Activated CD4-positive, alpha-beta T cell treated with anti-CD3 and anti-CD28 coated beads, Interleukin-2, amount 10 ng/mL, durations not matched to agents 7 days and 5 days (primary cell): Measurements from ENCODE around the gene ZNF574. TPM values are rescaled to one million over a fixed set of nuclear protein-coding genes. Genes with fewer than 3 reads are reported as not detected.

Source experiments
- CTCF ChIA-PET: fragments of 350-600 bp; sonication (Branson Sonifier 250); formaldehyde crosslinking; loops from one replicate; lab custom pipeline; 2021; ENCODE audit warnings: antibody characterized with exemption; lab: Charles Lee
- POLR2A ChIA-PET: fragments of 350-600 bp; sonication (Branson Sonifier 250); formaldehyde crosslinking; loops from one replicate; lab custom pipeline; 2021; ENCODE audit warnings: antibody characterized with exemption; lab: Charles Lee
- DNase-seq: peaks from one replicate; pipeline ENCODE4 v3.0.0-alpha.2; 2020
- H3K27ac Mint-ChIP-seq: one replicate; pipeline ENCODE4 v1.8.0; 2021; ENCODE audit warnings: mild to moderate bottlenecking, moderate library complexity, mixed read lengths
- H3K27me3 Mint-ChIP-seq: one replicate; pipeline ENCODE4 v1.8.0; 2021; ENCODE audit warnings: mixed read lengths
- H3K36me3 Mint-ChIP-seq: one replicate; pipeline ENCODE4 v1.8.0; 2021; ENCODE audit warnings: low read depth, mixed read lengths
- H3K4me1 Mint-ChIP-seq: one replicate; pipeline ENCODE4 v1.8.0; 2021; ENCODE audit warnings: mixed read lengths
- H3K4me3 Mint-ChIP-seq: one replicate; pipeline ENCODE4 v1.8.0; 2021; ENCODE audit warnings: mild to moderate bottlenecking, moderate library complexity, mixed read lengths
- H3K9me3 Mint-ChIP-seq: one replicate; pipeline ENCODE4 v1.8.0; 2021; ENCODE audit warnings: mixed read lengths
- total RNA-seq, 2 experiments: library from RNA; stranded (reverse); gene quantifications; one replicate each; pipeline ENCODE4 v1.2.3, GENCODE V29; 2021

Gene ZNF574
- total RNA-seq, 2 experiments from 2014 or later = 14.1 to 15.8 TPM

DNA sequence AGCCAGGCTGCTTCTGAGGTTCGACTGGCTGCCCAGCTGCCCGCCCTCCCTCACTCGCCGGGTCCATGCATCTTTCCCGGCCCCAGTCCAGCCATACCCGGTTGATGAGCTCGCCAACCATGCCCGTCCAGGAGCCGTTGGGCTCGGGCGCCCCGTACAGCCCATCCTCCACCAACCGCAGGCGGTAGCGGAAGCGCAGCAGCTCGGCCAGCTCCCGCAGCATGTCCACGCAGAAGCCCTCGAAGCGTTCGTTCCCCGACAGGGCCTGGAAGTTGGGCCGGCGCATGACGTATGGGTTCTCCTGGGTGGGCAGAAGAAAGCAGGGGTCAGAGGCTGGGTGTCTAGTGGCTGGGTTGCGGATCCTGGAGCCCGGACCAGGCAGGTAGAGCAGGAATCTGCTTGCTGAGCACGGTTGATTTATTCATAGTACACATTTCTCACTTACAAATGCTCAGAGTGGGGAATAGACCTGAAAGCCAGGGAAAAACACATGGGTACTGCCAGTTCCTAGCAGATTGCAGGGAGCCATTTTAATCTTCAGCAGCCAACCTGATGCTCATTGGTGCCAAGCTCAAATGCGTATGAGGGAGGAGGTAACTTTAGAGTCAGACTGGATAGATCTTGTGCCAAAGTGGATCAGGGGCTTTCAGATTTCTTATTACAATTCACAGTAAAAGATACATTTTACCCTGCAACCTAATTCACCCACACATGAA is 33.4 kb upstream of the ZNF574 start:
- H3K9me3 Mint-ChIP-seq = no peaks in the 10 kb centered on the region
- no peak overlapping the region for H3K4me3 Mint-ChIP-seq
- ChIA-PET POLR2A (no interaction called here), CTCF (interaction anchor here (0.5 to 1.1 kb wide), 5 partner anchors 8 to 194 kb away, joined by 3 to 6 read pairs (median 4); no protein-coding TSS in a partner anchor)
- H3K4me1 Mint-ChIP-seq = no peaks in the 10 kb centered on the region
- DNase-seq = no peak
- no peak overlapping the region for H3K27ac Mint-ChIP-seq
- H3K36me3 Mint-ChIP-seq = no peaks in the 10 kb centered on the region
- no peaks in the 10 kb centered on the region for H3K27me3 Mint-ChIP-seq

DNA sequence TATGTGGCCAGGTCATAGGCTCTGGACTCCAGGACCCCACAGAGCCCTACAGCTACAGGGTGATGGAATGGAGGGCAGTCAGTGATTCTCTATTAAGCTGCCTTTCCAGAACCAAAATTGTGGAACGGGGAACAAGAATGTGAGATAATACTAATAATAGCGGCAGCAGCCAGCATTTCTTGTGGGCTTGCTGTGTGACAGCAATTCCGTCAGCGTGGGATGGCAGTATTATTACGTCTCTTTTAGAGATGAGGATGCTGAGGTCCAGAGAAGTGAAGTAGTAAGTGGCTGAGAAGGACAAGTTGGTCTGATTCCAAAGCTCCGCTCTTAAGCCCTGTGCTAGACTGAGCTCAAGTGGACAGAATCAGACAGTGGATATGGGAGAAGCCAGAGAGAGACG is 30.4 kb upstream of the ZNF574 start:
- H3K4me1 Mint-ChIP-seq = peaks cover 8% of the 10 kb centered on the region
- H3K9me3 Mint-ChIP-seq = no peaks in the 10 kb centered on the region
- CTCF ChIA-PET = interaction anchor here (0.8 to 2.3 kb wide), 2 partner anchors 11 to 14 kb away, joined by 3 to 8 read pairs; no protein-coding TSS in a partner anchor

DNA sequence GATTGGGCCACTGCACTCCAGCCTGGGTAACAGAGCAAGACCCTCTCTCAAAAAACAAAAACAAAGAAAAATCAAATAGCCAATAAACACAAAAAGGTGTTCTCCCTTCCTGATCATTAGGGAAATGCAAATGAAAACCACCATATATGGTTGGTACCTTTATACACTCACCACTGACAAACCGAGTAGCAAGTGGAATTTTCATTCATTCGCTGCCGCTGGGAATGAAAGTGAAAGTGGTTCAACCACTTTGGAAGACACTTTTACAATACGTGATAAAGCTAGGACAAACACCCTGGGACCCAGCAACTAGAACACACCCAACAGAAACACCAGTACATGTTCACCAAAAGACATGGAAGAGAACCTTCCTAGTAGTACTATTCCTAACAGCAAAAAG is 27.0 kb upstream of the ZNF574 start:
- no peaks in the 10 kb centered on the region for H3K9me3 Mint-ChIP-seq
- peaks cover 18% of the 10 kb centered on the region for H3K4me1 Mint-ChIP-seq
- peak; percentile 39 for DNase-seq
- H3K27ac Mint-ChIP-seq = peak overlapping the region; percentile 66
- POLR2A ChIA-PET = no interaction called here
- no peaks in the 10 kb centered on the region for H3K27me3 Mint-ChIP-seq
- H3K36me3 Mint-ChIP-seq = no peaks in the 10 kb centered on the region
- CTCF ChIA-PET = interaction anchor here (1.2 to 1.3 kb wide), 2 partner anchors 14 to 104 kb away, joined by 3 to 4 read pairs; no protein-coding TSS in a partner anchor
- H3K4me3 Mint-ChIP-seq = peak overlapping the region; percentile 17

More for the DNA sequence above, 30.4 kb upstream of the ZNF574 start:
- DNase-seq = no peak
- Mint-ChIP-seq H3K4me3 (no peak overlapping the region), H3K36me3 (no peaks in the 10 kb centered on the region), H3K27me3 (no peaks in the 10 kb centered on the region), H3K27ac (no peak overlapping the region)
- POLR2A ChIA-PET = no interaction called here

DNA sequence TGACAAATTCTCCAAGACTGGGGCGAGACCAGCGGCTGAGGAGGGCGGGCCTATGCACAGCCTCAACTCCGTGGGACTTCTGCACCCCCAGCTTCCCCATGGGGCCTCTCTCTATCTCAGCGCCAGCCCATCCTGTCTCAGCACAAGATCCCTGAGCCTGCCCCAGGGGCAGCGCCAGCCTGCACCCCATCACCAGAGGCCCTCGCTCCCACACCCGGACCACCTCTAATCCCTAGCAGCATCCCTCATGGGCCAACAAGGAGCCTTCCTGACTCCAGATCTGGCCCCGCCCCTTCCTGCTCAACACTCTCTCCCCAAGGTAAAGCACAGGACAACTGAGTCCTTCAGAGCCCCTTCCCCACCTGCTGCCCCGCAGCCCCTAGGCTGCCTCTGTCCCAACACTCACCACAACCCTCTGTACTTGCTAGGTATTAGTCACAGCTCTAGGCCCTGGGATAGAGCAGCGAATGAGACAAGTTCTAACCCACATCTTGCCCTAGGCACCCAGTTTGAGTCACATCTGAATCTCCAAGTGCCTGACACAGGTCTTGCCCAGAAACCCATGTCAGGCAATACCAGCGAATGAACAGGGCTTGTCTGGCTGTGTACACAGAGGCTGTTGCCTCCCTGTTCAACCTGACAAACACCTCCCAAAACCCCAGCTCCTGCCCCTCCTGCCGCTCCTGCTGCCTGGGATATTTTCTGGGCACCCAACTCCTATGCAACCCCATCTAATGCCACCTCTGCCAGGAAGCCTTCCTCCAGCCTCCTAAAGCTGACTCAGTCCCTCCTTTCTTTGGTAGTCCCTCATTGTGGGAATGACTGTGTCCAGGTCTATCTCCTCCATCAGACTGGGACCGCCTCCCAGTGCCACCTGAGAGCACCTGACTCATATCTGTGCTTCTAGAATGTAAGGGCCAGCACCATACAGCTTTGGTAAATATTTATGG is 24.5 kb upstream of the ZNF574 start:
- H3K27me3 Mint-ChIP-seq = no peaks in the 10 kb centered on the region
- H3K4me3 Mint-ChIP-seq = no peak overlapping the region
- DNase-seq = no peak
- peaks cover 18% of the 10 kb centered on the region for H3K4me1 Mint-ChIP-seq
- no peaks in the 10 kb centered on the region for H3K9me3 Mint-ChIP-seq
- CTCF ChIA-PET = interaction anchor here (0.8 to 1.6 kb wide), 4 partner anchors 13 to 22 kb away, joined by 3 to 5 read pairs (median 4); no protein-coding TSS in a partner anchor
- POLR2A ChIA-PET = no interaction called here
- peak overlapping the region; percentile 14 for H3K27ac Mint-ChIP-seq
- no peaks in the 10 kb centered on the region for H3K36me3 Mint-ChIP-seq

DNA sequence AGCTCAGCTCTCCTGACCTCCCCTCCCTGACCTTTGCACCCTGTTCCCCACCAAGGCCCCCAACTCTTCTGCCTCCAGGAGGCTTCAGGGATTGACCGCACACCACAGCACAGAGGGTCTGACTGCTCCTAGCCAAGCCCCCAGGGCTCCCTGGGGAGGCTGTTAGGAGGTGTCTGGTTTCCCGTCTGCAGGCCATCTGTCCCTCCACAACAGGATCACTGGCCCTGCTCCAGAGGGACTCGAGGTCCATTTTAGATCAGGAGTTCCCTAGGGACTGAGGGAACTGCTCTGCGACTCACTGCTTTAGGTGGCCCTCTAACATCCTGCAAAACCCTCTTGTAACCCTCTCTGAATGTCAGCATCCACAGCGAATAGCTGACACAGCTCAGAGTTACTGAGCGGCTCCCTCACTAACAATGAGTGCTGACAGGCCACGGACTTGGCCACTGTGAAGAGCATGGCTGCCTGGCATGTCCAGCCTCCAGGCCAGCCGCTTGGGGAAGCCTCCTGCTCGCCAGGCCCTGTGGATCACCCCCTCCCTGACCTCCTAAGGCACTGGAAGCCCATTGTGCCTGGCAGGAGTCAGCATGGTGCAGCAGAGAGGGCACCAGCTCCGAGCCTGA is 23.6 kb upstream of the ZNF574 start:
- Mint-ChIP-seq H3K27me3 (no peaks in the 10 kb centered on the region), H3K27ac (no peak overlapping the region), H3K36me3 (no peaks in the 10 kb centered on the region), H3K9me3 (no peaks in the 10 kb centered on the region), H3K4me3 (no peak overlapping the region), H3K4me1 (peaks cover 18% of the 10 kb centered on the region)
- CTCF ChIA-PET = interaction anchor here (0.6 to 1.6 kb wide), 4 partner anchors 14 to 410 kb away, joined by 3 to 5 read pairs (median 4); no protein-coding TSS in a partner anchor
- DNase-seq = no peak
- POLR2A ChIA-PET = no interaction called here

DNA sequence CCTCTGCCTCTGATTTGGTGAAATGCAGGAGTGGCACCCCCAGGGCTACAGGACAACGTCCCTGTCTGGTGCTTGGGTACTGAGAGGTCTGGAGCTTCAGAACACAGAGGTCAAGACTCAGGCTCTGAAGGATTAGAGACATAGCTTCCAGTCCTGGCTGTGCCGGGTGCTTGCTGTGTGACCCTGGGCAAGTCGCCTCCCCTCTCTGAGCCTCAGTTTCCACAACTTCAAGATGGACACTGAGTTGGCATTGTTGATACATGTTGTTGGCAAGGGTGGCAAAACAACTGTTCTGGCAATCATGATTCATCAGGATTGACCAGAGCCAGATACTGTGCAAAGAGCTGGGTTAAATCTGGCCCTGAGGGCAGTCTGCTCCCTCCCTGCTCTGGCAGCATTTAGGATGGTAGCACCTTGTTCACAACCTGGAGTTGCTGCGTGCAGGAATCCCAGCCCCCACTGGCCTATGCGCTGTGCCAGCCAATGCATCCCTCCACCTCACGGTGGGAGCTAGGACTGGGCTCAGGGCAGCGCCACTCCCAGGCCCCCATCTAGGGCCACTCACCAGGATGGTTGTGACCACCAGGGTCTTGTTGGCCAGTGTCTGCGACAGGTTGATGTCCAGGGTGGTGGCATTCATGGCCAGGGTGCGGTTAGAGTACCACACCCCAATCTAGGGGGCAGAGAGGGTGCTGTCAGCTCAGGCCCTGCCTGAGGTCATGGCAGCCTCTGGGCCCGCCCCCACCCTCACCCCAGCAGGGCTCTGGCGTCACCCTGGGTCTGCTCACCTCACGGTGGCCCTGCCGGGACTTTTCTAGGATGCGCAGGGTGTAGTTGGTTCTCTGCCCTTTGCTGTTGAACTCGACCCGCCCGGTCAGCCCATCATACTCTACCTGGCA is 22.7 kb upstream of the ZNF574 start:
- no peak overlapping the region for H3K27ac Mint-ChIP-seq
- H3K4me3 Mint-ChIP-seq = no peak overlapping the region
- H3K4me1 Mint-ChIP-seq = peaks cover 18% of the 10 kb centered on the region
- H3K9me3 Mint-ChIP-seq = no peaks in the 10 kb centered on the region
- DNase-seq = no peak
- POLR2A ChIA-PET = no interaction called here
- H3K36me3 Mint-ChIP-seq = no peaks in the 10 kb centered on the region
- H3K27me3 Mint-ChIP-seq = no peaks in the 10 kb centered on the region
- CTCF ChIA-PET = interaction anchor here (1.6 to 1.8 kb wide), 2 partner anchors 14 to 24 kb away, joined by 4 to 7 read pairs; no protein-coding TSS in a partner anchor

DNA sequence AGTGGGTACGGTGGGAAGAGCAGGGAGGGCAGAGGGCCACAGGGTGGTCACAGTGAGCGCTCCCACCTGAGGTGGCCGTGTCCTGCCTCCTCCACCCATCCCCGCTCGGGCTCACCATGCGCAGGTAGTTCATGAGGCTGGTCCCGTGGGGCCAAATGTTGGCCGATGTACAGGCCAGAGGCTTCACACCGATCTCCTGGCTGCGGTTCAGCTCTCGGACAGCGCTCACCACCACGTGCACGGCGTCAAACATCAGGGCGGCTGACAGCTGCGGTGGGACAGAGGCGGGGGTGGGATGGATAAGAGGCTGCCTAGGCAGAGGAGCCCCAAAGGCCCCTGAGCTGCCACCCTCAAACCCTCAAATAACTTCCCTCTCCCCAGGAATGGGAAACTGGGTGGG is 21.8 kb upstream of the ZNF574 start:
- ChIA-PET CTCF (interaction anchor here (1.8 kb wide), 1 partner anchor 25 kb away, joined by 7 read pairs; no protein-coding TSS in a partner anchor), POLR2A (no interaction called here)
- Mint-ChIP-seq H3K27ac (no peak overlapping the region), H3K27me3 (no peaks in the 10 kb centered on the region), H3K9me3 (no peaks in the 10 kb centered on the region), H3K36me3 (no peaks in the 10 kb centered on the region), H3K4me1 (peaks cover 13% of the 10 kb centered on the region), H3K4me3 (no peak overlapping the region)
- DNase-seq = no peak

DNA sequence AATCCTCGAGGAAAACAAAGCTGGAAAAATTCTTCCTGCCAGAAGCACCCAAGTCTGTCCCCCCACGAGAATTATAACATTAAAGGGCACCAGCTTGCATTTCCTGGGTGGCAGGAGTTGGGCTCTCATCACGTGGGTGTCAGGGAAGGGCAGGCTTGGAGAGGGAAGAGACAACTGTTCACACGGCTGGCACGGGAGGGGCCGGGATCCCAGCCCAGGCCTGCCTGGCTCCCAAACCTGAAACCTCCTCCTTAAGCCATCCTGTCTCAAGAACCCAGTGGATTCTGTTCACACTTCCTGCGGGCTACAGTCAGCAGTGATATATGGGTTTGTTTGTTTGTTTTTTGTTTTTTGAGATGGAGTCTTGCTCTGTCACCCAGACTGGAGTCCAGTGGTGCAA is 18.1 kb upstream of the ZNF574 start:
- Mint-ChIP-seq H3K36me3 (no peaks in the 10 kb centered on the region), H3K27me3 (no peaks in the 10 kb centered on the region), H3K4me3 (no peak overlapping the region), H3K27ac (no peak overlapping the region), H3K4me1 (no peaks in the 10 kb centered on the region), H3K9me3 (no peaks in the 10 kb centered on the region)
- DNase-seq = no peak
- CTCF ChIA-PET = interaction anchor here (0.7 to 1.3 kb wide), 2 partner anchors 11 to 252 kb away, joined by 3 read pairs; no protein-coding TSS in a partner anchor
- POLR2A ChIA-PET = no interaction called here

DNA sequence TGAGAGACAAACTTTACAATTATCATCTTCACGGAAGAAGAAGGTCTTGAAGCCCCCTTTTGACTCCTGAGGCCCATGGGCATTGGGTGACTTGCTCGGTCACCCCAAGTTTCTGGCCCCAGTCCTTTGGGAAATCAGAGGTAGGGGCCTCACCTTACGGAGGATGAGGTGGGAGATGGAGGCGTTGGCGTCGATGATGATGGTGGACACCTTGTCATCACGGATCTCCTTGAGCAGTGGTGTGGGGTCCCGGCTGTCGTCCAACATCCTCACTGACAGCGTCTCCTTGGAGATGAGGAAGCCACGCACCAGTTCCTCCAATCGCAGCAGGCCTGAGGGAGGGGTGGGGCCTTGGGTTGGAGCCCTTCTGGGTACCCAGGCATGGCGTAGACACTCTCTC is 16.8 kb upstream of the ZNF574 start:
- H3K9me3 Mint-ChIP-seq = no peaks in the 10 kb centered on the region
- no peak overlapping the region for H3K4me3 Mint-ChIP-seq
- CTCF ChIA-PET = no interaction called here
- no peaks in the 10 kb centered on the region for H3K36me3 Mint-ChIP-seq
- DNase-seq = no peak
- no peaks in the 10 kb centered on the region for H3K4me1 Mint-ChIP-seq
- POLR2A ChIA-PET = no interaction called here
- H3K27ac Mint-ChIP-seq = no peak overlapping the region
- H3K27me3 Mint-ChIP-seq = no peaks in the 10 kb centered on the region

DNA sequence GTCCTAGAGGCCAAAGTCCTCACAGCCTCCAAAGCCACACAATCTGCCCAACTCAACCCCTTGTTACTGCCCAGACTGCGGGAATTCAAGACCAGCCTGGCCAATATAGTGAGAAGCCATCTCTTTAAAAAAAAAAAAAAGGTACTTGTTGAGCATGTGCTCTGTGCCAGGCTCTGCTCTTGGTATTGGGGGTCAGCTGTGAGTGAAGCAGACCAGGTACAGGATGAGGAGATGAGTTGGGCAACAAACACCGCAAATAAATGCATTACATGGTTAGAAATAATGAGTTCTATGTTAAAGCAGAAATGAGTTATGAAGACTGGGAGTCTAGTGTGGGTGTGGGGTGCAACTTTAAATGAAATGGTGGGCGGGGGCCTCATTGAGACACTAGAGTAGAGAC is 15.8 kb upstream of the ZNF574 start:
- DNase-seq = no peak
- POLR2A ChIA-PET = no interaction called here
- H3K27ac Mint-ChIP-seq = no peak overlapping the region
- CTCF ChIA-PET = interaction anchor here (1.0 kb wide), 1 partner anchor 14 kb away, joined by 3 read pairs; no protein-coding TSS in a partner anchor
- no peaks in the 10 kb centered on the region for H3K9me3 Mint-ChIP-seq
- no peaks in the 10 kb centered on the region for H3K36me3 Mint-ChIP-seq
- H3K27me3 Mint-ChIP-seq = no peaks in the 10 kb centered on the region
- no peak overlapping the region for H3K4me3 Mint-ChIP-seq
- no peaks in the 10 kb centered on the region for H3K4me1 Mint-ChIP-seq

DNA sequence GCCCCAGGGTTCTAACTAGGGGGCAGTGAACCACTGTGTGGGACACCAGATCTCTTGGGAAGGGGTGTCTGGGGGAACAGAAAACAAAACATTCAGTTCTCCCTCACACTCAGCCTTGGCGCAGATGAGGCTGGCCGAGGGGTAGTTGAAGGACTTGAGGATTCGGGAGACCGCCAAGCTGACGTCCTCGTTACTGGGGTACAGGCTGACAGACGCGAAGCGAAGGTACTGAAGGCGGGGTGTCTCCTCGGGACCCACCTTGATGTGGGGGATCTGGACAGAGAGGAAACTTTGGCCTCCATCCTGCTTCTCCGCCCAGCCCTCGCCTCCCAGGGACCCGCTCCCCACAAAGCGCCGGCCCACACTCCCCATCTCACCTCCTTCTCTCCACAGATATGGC is 13.6 kb upstream of the ZNF574 start:
- Mint-ChIP-seq H3K27ac (peak overlapping the region; percentile 15), H3K4me3 (no peak overlapping the region), H3K9me3 (no peaks in the 10 kb centered on the region), H3K27me3 (no peaks in the 10 kb centered on the region), H3K4me1 (no peaks in the 10 kb centered on the region), H3K36me3 (no peaks in the 10 kb centered on the region)
- ChIA-PET CTCF (no interaction called here), POLR2A (no interaction called here)
- DNase-seq = no peak
